MCF 10A (cell line): ENCODE measurements around the gene RFXANK. TPM values are rescaled to one million over a fixed set of nuclear protein-coding genes. Genes with fewer than 3 reads are reported as not detected.
A peak's percentile ranks its signal among the peaks of the same experiment; 100 is the strongest.

ENCODE experiments used
- BruUV-seq: library from RNA; stranded (reverse); fragments of 400-500 nt; replicated peaks from 2 replicates; lab custom pipeline; 2021; lab: Mats Ljungman, UMichigan
- CTCF ChIA-PET: fragments of 300-600 bp; sonication (Branson Sonifier 250); formaldehyde crosslinking; extraction: SDS; loops from one replicate; lab custom pipeline; 2021; ENCODE audit warnings: antibody characterized with exemption, inconsistent platforms; lab: Yijun Ruan, JAX
- POLR2A ChIA-PET: fragments of 300-600, 350-650 bp; sonication (Branson Sonifier 250); formaldehyde crosslinking; extraction: SDS; loops from one replicate; lab custom pipeline; 2020; ENCODE audit warnings: antibody characterized with exemption, inconsistent platforms; lab: Yijun Ruan, JAX
- DNase-seq: peaks from one replicate; pipeline ENCODE4 v3.0.0-alpha.2; 2018; ENCODE audit not compliant: unreplicated experiment
- H3K27ac Mint-ChIP-seq: one replicate; pipeline ENCODE4 v1.8.0; 2022; ENCODE audit warnings: mild to moderate bottlenecking, low read depth, mixed read lengths; ENCODE audit not compliant: unreplicated experiment
- H3K27me3 Mint-ChIP-seq: one replicate; pipeline ENCODE4 v1.8.0; 2022; ENCODE audit warnings: mixed read lengths; ENCODE audit not compliant: insufficient read depth, unreplicated experiment
- H3K36me3 Mint-ChIP-seq: one replicate; pipeline ENCODE4 v1.8.0; 2022; ENCODE audit warnings: mild to moderate bottlenecking, moderate library complexity, mixed read lengths; ENCODE audit not compliant: insufficient read depth, unreplicated experiment
- H3K4me1 Mint-ChIP-seq: one replicate; pipeline ENCODE4 v1.8.0; 2022; ENCODE audit warnings: mixed read lengths; ENCODE audit not compliant: insufficient read depth, unreplicated experiment
- H3K4me3 Mint-ChIP-seq: one replicate; pipeline ENCODE4 v1.8.0; 2022; ENCODE audit warnings: mild to moderate bottlenecking, moderate library complexity, mixed read lengths; ENCODE audit not compliant: unreplicated experiment
- H3K9me3 Mint-ChIP-seq: one replicate; pipeline ENCODE4 v1.8.0; 2022; ENCODE audit warnings: mixed read lengths; ENCODE audit not compliant: unreplicated experiment
- intact Hi-C: fragments of 100-400 bp; cut with micrococcal nuclease; formaldehyde crosslinking; loops from 2 replicates; pipeline ENCODE4 v1.14.1; 2022
- total RNA-seq: library from RNA; stranded (reverse); gene quantifications from 2 replicates; pipeline ENCODE4 v1.2.3, GENCODE V29; 2022
- TF ChIP-seq, protein P1 (sequence below): fragments of 200-600 bp; IDR thresholded peaks from one replicate; pipeline ENCODE4 v1.8.0; 2022; ENCODE audit warnings: antibody characterized with exemption, mild to moderate bottlenecking; ENCODE audit not compliant: unreplicated experiment

Gene RFXANK
- total RNA-seq, 1 experiment from 2014 or later, result 118 TPM

DNA sequence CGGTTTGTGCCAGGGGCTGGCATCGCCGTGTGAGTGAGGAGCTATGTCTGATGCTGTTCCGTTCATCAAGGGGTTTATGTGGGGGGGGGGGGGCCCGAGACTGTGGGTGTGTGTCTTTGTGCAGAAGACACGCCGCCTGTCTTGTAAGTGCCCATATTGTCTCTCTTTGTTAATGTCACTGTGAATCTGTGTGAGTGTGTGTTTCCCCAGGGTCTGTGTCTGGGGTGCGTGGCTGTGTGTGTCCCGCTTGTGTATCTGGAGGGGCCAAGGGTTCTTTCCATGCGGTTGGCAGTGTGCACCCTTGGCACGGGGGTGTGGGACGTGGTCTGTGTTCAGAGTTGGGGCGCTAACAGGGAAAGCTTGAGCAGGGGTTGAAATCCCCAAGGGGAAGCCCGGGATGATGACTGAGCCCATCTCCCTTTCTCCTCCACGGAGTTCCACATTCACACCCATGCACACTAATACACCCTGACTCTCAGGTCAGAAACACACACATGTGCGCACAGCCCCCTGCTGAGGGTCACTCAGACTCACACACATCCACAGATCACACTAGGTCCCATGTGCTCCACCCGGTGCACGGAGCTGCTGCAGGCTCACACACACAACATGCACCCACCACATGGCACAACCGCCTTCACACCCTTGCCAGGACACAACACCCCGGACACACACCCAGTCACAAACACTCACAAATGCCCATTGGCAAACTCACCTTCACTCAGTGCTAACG lies 21.5 kb downstream of the RFXANK start:
- TF ChIP-seq, protein P1, sequence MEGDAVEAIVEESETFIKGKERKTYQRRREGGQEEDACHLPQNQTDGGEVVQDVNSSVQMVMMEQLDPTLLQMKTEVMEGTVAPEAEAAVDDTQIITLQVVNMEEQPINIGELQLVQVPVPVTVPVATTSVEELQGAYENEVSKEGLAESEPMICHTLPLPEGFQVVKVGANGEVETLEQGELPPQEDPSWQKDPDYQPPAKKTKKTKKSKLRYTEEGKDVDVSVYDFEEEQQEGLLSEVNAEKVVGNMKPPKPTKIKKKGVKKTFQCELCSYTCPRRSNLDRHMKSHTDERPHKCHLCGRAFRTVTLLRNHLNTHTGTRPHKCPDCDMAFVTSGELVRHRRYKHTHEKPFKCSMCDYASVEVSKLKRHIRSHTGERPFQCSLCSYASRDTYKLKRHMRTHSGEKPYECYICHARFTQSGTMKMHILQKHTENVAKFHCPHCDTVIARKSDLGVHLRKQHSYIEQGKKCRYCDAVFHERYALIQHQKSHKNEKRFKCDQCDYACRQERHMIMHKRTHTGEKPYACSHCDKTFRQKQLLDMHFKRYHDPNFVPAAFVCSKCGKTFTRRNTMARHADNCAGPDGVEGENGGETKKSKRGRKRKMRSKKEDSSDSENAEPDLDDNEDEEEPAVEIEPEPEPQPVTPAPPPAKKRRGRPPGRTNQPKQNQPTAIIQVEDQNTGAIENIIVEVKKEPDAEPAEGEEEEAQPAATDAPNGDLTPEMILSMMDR, result no peak
- no TSS peak for BruUV-seq
- Mint-ChIP-seq H3K27me3 (peaks cover 32% of the 10 kb centered on the region), H3K27ac (no peak overlapping the region), H3K36me3 (no peaks in the 10 kb centered on the region), H3K4me3 (no peak overlapping the region), H3K9me3 (no peaks in the 10 kb centered on the region), H3K4me1 (no peaks in the 10 kb centered on the region)
- DNase-seq, result no peak
- intact Hi-C loops, result no loop called here
- ChIA-PET POLR2A (no interaction called here), CTCF (interaction anchor here (0.6 to 1.3 kb wide), 3 partner anchors 39 to 129 kb away, joined by 3 read pairs; no protein-coding TSS in a partner anchor)

GRCh38 chr19:19214159-19214490 lies 22.1 kb downstream of the RFXANK start:
- H3K9me3 Mint-ChIP-seq, result no peaks in the 10 kb centered on the region
- ChIA-PET CTCF (interaction anchor here (0.6 to 1.3 kb wide), 3 partner anchors 39 to 128 kb away, joined by 3 read pairs; no protein-coding TSS in a partner anchor), POLR2A (no interaction called here)
- no peak for DNase-seq
- TF ChIP-seq, protein P1, result no peak
- H3K4me3 Mint-ChIP-seq, result no peak overlapping the region
- peaks cover 32% of the 10 kb centered on the region for H3K27me3 Mint-ChIP-seq
- no peak overlapping the region for H3K27ac Mint-ChIP-seq
- BruUV-seq, result no TSS peak
- intact Hi-C loops, result no loop called here
- no peaks in the 10 kb centered on the region for H3K36me3 Mint-ChIP-seq
- H3K4me1 Mint-ChIP-seq, result no peaks in the 10 kb centered on the region

GRCh38 chr19:19214892-19215291 lies 22.8 kb downstream of the RFXANK start:
- BruUV-seq, result no TSS peak
- no peak overlapping the region for H3K4me3 Mint-ChIP-seq
- ChIA-PET POLR2A (no interaction called here), CTCF (interaction anchor here (1.3 kb wide), 1 partner anchor 69 kb away, joined by 3 read pairs; no protein-coding TSS in a partner anchor)
- H3K27ac Mint-ChIP-seq, result no peak overlapping the region
- H3K36me3 Mint-ChIP-seq, result no peaks in the 10 kb centered on the region
- TF ChIP-seq, protein P1, result no peak
- H3K27me3 Mint-ChIP-seq, result peaks cover 27% of the 10 kb centered on the region
- no peaks in the 10 kb centered on the region for H3K9me3 Mint-ChIP-seq
- DNase-seq, result peak; percentile 39
- no peaks in the 10 kb centered on the region for H3K4me1 Mint-ChIP-seq
- intact Hi-C loops, result no loop called here

- H3K36me3 Mint-ChIP-seq, result no peaks in the 10 kb centered on the region
- H3K4me1 Mint-ChIP-seq, result no peaks in the 10 kb centered on the region
- ChIA-PET POLR2A (no interaction called here), CTCF (no interaction called here)
- no peak for DNase-seq
- H3K27me3 Mint-ChIP-seq, result peaks cover 21% of the 10 kb centered on the region
- H3K4me3 Mint-ChIP-seq, result no peak overlapping the region
- intact Hi-C loops, result no loop called here
- BruUV-seq, result no TSS peak
- no peak overlapping the region for H3K27ac Mint-ChIP-seq
- TF ChIP-seq, protein P1, result no peak
- no peaks in the 10 kb centered on the region for H3K9me3 Mint-ChIP-seq
Observed at GRCh38 chr19:19215792-19216191, 23.7 kb downstream of the RFXANK start.
